SK-N-DZ (cell line): Measurements from ENCODE around the gene CCND2. TPM values are rescaled to one million over a fixed set of nuclear protein-coding genes. Genes with fewer than 3 reads are reported as not detected.
"Not testable (repeated sequence)": the region's sequence is repeated elsewhere in the genome, so short reads cannot be mapped to it uniquely, and the experiment has no call there.

Experiments used
- DNase-seq: peaks from one replicate; pipeline ENCODE4 v3.0.0-alpha.2; 2015; ENCODE audit warnings: low spot score
- polyA plus RNA-seq, 2 experiments: library from polyadenylated mRNA; depleted of rRNA; stranded (reverse); fragments of >200 nt; gene quantifications; 2 replicates each; pipeline ENCODE4 v1.2.3, GENCODE V29; 2014

CCND2 gene
- 0.01 and 0.02 TPM in 2 replicates for polyA plus RNA-seq (2014; cell fraction: cytosol; rRNA removed)
- polyA plus RNA-seq (2014; cell fraction: nucleus; rRNA removed): 0.08 TPM in 1 of 2 replicates, not detected in the other

DNA sequence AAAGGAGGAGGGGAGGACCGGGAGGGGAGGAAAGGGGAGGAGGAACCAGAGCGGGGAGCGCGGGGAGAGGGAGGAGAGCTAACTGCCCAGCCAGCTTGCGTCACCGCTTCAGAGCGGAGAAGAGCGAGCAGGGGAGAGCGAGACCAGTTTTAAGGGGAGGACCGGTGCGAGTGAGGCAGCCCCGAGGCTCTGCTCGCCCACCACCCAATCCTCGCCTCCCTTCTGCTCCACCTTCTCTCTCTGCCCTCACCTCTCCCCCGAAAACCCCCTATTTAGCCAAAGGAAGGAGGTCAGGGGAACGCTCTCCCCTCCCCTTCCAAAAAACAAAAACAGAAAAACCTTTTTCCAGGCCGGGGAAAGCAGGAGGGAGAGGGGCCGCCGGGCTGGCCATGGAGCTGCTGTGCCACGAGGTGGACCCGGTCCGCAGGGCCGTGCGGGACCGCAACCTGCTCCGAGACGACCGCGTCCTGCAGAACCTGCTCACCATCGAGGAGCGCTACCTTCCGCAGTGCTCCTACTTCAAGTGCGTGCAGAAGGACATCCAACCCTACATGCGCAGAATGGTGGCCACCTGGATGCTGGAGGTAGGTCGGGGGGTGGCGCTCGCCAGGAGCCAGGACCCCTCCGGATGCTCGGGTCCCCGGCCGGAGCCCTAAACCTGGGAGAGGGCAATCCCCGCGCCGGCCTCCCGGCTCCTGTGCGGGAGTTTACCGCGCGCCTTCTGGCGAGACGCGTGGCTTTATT, at the start of gene CCND2:
Gene CCND2, plus strand, starts transcription at position 111 of the 744 bp plus-strand sequence. Its CDS starts 279 bp downstream, at position 390.
- no peak for DNase-seq

DNA sequence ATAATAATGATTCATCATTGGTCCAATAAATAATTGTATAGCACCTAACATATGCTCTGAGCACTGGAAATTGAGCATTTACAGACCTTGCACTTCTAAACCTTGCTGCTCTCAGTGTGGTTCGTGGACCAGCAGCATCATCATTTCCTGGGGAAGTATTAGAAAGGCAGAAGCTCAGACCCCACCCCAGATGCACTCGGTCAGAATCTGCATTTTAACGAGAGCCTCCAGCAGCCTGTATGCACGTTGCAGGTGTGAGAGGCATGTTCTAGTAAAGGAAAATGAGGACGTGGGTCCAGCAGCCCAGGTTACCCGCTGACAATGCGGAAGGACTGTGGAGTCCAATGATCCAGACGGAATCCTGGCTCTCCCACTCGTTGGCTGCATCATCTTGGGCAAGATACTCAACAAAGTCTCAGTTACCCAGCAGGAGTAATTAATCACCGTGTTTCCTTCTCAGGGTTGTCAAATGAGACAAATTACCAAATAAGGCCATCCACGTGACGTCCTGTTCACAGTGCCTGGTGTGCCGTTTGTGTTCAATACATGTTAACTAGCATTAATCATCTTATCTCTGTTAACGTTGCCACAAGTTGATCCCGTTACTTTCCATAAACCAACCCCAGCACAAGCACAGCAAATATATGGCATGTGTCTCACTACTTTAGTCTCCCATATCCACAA, 49.2 kb upstream of the CCND2 start:
- no peak for DNase-seq

DNA sequence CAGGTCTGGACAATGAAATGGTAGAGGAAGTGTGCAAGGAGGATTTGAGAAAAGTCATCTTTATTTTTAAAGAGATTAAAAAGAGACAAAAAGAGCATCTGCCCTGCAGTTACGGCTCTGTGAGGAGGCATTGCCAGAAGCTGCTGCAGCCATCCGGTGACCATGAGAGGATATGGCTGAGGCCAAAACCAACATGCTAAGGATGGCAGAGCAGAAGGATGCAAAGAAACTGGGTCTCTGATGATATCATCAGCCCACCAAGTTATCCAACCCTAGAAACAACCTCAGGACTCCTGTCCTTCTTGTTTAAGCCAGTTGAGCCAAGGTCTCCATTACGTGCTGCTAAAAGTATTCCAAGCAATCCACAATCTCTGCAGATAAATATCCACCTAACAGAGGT, 48.0 kb upstream of the CCND2 start:
- DNase-seq: no peak

DNA sequence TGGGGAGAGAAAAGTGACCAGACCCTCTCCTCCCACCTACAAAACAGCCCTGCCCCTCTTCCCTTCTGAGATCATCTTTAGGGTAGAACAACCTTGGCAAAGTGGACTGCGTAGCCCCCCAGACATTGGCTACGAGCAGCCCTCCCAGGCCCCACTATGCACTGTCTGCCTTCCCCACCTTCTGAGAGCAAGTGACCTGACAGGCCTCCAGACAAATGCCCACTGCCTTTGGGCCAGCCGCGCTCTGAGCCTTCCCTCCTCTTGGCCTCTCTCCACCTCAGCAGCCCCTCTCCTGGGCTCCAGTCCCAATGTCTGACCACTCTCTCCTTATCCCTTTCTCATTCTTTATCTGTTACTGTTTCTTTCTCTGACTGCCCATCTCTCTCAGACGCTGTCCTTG, 46.5 kb upstream of the CCND2 start:
- DNase-seq: no peak

DNA sequence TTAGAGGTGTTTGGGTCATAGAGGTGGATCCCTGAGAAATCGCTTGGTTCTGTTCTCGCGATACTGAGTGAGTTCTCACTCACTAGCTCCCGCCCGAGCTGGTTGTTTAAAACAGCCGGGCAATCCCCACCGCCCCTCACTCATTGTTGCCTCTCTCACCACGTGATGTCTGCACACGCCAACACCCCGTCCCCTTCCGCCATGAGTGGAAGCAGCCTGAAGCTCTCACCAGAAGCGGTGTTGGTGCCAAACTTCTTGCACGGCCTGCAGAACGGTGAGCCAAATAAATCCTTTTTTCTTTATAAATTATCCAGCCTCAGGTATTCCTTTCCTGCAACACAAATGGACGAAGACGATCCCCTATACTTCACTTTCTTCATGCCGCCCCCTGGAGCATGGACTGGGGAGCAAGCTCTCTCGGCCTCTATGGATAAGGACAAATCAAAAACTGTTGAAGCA, 45.4 kb upstream of the CCND2 start:
- DNase-seq: no peak

DNA sequence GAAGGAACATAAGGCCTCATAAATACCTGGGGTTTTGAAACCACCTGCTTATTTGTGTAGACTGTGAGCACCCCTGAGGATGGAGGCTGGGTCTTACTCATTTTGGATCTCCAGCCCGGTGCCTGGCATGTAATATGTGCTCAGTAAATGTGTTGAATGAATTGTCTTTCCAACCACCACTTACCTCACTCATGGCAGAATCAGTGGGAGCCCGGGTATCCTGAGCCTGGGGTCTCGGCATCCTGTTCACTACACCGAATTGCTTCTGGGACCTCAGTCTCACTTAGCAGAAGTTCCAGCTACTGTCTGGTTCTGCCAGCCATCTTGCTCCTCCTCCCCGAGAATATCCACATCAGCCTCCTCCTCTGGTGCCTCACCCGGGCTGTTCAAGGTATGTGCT, 43.0 kb upstream of the CCND2 start:
- DNase-seq: no peak

DNA sequence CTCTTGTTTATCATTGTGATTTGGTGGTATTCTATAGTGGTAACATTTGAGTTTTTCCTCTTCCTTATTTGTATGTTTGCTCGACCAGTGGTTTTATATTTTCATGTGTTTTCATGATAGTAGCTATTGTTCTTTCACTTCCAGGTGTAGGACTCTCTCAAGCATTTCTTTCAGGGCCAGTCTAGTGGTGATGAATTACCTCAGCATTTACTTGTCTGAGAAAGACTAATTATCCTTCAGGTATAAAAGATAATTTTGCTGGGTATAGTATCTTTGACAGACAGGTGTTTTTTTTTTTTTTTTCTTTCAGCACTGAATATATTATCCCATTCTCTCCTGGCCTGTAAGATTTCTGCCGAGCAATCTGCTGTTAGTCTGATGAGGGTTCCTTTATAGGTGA, 35.0 kb upstream of the CCND2 start:
- no peak for DNase-seq

DNA sequence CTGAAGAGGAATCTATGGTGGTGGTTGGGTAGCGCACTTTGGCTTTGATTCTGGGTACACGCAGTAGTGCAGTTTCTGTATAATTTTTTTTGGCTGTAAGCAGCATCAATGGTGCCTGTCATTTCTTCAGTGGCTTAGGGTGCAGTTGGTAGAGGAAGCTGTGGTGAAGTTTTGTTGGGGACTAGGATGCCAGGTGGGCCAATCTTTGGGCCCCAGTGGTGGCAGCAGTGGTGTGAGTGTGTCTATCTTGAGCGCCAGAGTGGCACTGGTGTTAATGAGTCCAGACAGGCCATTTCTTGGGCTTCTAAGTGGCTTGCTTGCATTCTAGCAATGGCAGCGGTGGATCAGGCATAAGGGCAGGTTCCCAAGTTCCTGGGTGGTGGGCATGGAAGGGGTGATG, 33.8 kb upstream of the CCND2 start:
- DNase-seq: no peak

DNA sequence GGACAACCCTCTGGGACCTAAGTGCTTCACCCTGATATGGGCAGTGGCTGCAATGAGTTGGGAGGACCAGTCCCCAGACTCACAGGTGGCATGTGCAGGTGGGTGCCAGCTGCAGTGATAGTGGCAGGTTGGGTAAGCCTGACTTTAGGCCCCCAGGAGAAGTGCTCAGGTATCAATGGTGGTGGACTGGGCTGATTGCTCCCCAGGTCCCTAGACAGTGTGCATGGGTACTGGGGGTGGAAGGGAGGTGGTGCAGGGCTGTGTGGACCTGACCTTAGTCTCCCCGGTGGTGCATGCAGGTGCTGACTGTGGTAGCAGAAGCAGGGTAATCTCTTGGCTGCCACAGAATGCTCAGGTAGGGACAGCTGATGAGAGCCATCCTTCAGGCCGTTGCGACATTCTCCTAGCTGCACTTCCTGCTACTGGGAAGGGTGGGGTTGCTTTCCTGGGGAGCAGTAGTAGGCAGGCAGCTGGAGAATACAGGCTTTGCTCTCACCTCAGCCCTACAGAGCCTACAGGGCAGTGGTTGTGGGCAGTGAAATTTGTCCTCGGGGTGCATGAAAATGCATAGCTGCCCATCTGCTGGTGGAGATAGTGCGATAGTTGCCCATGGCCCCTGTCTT, 33.3 kb upstream of the CCND2 start:
- DNase-seq: no peak

DNA sequence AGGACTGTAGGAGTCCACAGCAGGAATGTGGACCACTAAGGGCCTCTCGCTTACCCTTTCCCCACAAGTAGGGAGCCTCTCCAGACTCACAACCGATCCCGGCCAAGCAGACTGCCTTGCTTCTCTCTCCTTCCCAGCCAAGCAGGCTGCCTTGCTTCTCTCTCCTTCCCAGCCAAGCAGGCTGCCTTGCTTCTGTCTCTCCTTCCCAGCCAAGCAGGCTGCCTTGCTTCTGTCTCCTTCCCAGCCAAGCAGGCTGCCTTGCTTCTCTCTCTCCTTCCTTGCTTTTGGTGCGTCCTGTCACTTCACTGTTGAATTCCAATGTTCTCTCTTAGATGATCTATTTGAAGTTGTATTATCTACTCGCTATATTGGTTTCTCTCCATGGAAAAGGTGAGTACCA, 32.6 kb upstream of the CCND2 start:
- DNase-seq: no peak

DNA sequence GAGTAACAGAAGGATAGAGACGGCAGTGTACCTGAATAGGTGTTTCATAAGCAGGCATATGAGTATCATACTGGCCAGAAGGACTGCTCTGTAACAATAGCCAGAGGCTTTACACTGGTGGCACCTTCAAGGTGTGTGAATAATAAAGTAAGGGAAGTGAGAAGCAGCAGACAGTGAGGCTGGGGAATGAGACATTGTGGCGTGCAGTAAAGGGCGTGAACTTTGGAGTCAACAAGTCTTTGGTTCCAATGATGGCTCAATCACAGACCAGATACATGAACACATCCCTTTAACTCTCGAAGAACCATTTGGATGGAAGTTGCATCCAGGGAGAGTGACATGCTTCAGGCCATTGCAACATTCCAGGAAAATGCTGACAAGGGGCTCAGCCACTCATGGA, 32.0 kb upstream of the CCND2 start:
- no peak for DNase-seq

DNA sequence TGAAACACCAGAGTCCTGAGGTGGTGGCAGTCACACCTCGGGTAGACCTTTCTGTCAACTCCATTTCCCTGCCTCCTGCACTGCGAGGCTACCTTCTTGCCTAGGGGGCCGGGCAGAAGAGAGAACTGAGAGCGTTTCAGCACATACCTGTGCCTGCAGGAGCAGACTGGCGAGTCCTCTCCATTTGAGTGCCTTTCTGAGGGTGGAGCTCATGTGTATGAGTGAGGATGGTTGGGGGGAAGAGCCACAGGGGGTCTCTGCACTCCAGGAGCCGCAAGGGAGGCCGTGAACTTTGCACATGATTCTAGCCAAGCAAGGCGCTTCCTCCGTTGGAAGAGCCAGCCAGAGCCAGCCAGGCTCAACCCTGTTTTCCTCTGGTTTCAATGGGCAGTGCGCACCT, 31.0 kb upstream of the CCND2 start:
- DNase-seq: no peak

DNA sequence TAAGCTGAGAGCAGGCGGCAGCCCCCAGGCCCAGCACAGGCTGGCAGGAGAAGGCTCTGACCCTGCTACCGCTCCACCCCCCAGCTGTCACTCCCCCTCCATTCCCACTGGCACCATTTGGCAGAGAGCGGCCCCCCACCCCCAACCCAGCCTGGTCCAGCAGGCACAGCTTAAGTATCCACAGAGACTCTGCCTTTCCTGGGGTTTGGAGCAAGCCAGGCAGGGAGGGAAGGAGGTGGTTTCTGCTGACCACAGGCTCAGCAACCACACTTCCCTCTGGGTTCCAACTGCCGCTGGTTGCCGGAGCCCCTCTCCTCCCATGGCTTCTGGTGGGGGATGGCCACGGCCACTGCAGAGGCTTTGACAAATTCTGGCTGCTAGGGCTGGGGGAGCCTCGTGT, 30.5 kb upstream of the CCND2 start:
- DNase-seq: no peak

DNA sequence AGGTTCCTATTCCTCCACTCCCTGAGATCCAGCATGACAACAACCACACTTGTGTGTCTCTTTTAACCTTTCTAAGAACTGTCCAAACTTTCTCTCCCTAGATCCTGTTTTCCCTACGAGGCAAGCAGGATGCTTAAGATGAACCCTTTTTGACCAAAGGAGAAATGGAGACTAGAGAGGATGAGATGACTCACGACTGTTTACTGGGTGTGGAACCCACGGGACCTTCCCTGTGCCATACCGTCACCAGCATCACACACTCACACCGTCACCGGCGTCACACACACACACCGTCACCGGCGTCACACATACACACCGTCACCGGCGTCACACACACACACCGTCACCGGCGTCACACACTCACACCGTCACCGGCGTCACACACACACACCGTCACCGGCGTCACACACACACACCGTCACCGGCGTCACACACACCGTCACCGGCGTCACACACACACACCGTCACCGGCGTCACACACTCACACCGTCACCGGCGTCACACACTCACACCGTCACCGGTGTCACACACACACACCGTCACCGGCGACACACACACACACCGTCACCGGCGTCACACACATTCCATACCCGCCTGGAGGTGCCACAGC, 30.0 kb upstream of the CCND2 start:
- not testable (repeated sequence) for DNase-seq

DNA sequence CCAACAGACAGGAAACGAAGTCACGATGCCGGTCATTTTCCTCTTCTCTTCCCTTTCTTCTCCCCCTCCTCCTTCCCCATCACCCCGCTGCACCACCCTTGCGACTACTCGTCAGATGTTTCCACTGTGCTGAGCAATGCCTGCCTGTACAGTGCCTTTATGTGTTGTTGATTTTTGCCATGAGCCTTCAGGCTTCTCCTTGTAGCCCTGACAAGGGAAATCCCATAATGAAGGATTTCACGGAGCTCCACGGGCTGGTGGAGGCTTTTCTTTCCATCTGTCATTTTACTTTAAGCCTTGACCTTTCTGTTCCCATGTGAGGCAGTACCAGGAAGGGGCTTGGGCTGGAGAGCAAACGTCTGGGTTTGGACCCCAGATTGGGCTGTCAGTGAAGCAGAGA, 28.7 kb upstream of the CCND2 start:
- DNase-seq: no peak

DNA sequence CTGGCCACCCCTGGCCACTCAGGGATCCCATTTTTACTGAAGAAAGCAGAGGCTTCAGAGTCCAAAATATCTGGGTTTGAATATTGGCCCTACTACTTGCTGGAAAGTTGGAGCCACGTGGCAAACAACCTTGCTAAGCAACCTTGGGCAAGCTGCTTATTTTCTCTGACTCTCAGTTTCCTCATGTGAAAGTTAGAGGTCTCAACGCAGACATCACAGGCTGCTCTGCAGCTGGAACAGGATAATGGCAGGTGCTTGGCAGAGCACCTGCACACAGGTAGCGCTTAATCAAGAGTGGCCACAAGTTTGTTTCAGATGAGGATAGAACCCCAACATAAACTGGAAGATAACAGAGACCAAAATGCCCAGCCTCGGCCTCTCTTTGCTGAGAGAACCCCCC, 28.1 kb upstream of the CCND2 start:
- no peak for DNase-seq

DNA sequence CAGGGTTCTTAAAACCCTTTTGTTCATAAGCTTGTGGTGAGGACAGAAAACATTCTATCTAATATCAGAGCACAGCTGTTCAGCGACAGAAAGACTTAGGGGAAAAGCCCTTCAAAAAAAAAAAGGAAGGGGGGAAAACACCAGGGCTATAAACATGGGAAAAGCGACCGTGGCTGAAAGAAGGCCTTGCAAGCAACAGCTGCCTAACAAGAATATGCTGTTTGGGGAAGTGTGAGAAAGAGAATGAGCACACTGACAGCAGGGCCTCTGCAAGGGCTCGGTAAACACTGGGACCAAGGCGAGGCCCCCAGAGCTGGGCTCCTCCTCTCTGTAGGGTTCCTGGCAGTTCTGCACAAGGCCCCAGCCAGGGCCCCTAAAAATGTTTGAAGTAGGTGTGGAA, 27.4 kb upstream of the CCND2 start:
- DNase-seq: no peak

DNA sequence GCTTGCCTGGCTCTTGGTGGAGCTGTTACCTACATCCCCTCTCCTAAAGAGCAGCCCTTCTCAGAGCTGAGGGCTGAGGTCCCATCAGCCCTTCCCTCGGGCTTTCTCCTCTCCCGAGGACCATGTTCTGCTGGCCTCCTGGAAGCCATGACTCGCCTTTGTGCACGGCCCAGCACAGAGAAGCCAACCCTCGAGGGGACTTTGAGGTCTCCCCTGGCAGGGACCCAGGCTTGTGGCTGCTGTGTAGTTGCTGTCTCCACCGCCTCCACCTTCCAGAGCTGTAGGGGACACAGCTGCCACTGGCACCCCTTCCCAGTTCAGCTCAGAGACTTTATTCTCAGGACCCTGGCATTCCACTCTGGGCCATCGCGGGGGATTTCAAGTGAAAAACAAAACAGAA, 22.9 kb upstream of the CCND2 start:
- no peak for DNase-seq

DNA sequence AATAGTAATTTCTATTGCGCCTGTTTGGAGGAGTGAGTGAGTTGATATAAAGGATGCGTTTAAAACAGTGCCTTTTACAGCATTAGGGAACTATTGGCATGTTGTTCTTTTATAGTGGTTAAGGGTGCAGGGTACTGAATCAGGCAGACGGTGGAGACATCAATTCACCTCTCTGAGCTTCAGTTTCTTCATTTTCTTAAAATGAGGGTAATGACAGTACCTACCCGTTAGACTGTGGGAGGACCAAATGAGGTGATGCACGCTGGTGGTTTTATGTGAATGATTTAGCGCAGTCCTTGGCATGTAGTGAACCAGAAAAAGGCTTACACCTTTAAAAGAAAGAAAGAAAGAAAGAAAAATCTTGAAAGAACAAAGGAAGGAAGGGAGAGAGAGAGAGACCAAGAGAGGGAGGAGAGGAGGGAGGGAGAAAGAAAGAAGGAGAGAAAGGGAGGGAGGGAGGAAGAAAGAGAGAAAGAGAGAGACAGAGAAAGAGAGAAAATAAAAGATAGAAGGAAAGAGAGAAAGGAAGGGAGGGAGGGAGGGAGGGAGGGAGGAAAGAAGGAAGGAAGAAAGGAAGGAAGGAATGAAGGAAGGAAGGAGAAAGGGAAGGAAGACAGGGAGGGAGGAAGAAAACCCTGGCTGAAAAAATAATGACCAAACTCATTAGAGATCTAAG, 22.2 kb upstream of the CCND2 start:
- DNase-seq: no peak

DNA sequence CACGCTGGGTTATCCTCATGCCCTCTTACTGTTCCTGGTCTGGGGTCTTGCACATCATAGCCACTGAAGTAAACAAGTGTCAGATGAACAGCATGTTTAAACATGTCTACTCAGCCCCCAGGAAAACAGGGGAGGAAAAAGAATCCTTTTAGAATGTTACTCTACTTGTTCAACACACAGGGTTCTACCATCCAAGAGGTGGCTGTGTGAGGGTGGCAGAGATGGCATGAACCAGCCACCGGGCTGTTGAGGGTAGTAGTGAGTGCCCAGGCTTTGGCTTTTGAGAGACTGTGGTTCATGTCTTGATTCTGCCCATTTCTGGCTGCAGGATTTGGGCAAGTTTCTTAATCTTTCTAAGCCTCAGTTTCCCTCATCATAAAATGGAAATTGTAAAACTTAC, 21.6 kb upstream of the CCND2 start:
- DNase-seq: no peak

DNA sequence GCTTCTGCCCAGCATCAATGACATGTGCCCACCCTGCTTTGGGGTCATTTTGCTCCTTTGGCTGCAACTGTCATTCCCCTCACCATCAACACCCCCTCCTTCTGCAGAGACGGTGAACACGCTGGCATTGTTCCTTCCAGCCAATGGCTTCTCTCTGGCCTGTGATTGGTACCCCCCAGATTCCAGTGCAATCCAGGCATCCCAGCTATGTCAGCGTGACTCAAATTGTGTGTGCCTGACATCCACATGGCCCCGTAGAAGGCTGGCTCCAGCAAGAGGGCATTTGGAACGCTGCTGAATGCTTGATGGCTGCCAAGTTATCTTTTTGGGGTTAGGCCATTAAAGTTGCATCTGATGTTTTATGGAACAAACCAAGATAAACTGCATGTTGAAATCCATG, 21.0 kb upstream of the CCND2 start:
- DNase-seq: no peak
